ENCODE results near the gene TUBA1A. TPM values are rescaled to one million over a fixed set of nuclear protein-coding genes. Genes with fewer than 3 reads are reported as not detected.

Gene TUBA1A
- polyA plus RNA-seq (ENCODE audit: insufficient read depth in 1 of 5, insufficient read length in 5 of 5, low replicate concordance in 1 of 5), result 100 to 1,000 TPM; 446 to 619 (median 564) TPM
- long read RNA-seq, donor 1, transcript TUBA1A-201 (4 exons, 1,887 nt), result minor isoform, 6 of 399 reads
- long read RNA-seq, donor 1, transcript TUBA1A-206 (2 exons, 696 nt), result minor isoform, 7 of 399 reads
- long read RNA-seq, donor 1, transcript TUBA1A-202 (4 exons, 1,915 nt), result major isoform, 337 of 399 reads
- long read RNA-seq, donor 1, transcript TUBA1A-207 (3 exons, 1,384 nt), result minor isoform, 28 of 399 reads
- long read RNA-seq, donor 1, partial matches to known transcripts, result 8 of 399 reads
- long read RNA-seq, donor 1, other reads (novel, unspliced or antisense), result 6 of 399 reads
- long read RNA-seq, donor 2, transcript TUBA1A-202 (4 exons, 1,915 nt), result major isoform, 279 of 316 reads
- long read RNA-seq, donor 2, transcript TUBA1A-205 (3 exons, 673 nt), result minor isoform, 5 of 316 reads
- long read RNA-seq, donor 2, transcript TUBA1A-207 (3 exons, 1,384 nt), result minor isoform, 24 of 316 reads
- long read RNA-seq, donor 2, partial matches to known transcripts, result 0 of 316 reads
- long read RNA-seq, donor 2, other reads (novel, unspliced or antisense), result 0 of 316 reads
- long read RNA-seq, donor 3, transcript TUBA1A-207 (3 exons, 1,384 nt), result minor isoform, 9 of 316 reads
- long read RNA-seq, donor 3, transcript TUBA1A-205 (3 exons, 673 nt), result minor isoform, 9 of 316 reads
- long read RNA-seq, donor 3, transcript TUBA1A-202 (4 exons, 1,915 nt), result major isoform, 288 of 316 reads
- long read RNA-seq, donor 3, partial matches to known transcripts, result 0 of 316 reads
- long read RNA-seq, donor 3, other reads (novel, unspliced or antisense), result 0 of 316 reads
- long read RNA-seq, donor 4, transcript TUBA1A-207 (3 exons, 1,384 nt), result minor isoform, 16 of 205 reads
- long read RNA-seq, donor 4, transcript TUBA1A-202 (4 exons, 1,915 nt), result major isoform, 175 of 205 reads
- long read RNA-seq, donor 4, transcript TUBA1A-205 (3 exons, 673 nt), result minor isoform, 7 of 205 reads
- long read RNA-seq, donor 4, partial matches to known transcripts, result 0 of 205 reads
- long read RNA-seq, donor 4, other reads (novel, unspliced or antisense), result 0 of 205 reads
- long read RNA-seq, donor 5, transcript TUBA1A-207 (3 exons, 1,384 nt), result minor isoform, 44 of 532 reads
- long read RNA-seq, donor 5, transcript TUBA1A-206 (2 exons, 696 nt), result minor isoform, 11 of 532 reads
- long read RNA-seq, donor 5, transcript TUBA1A-202 (4 exons, 1,915 nt), result major isoform, 454 of 532 reads
- long read RNA-seq, donor 5, transcript TUBA1A-203 (3 exons, 984 nt), result minor isoform, 6 of 532 reads
- long read RNA-seq, donor 5, partial matches to known transcripts, result 5 of 532 reads
- long read RNA-seq, donor 5, other reads (novel, unspliced or antisense), result 0 of 532 reads
- long read RNA-seq, donor 6, transcript TUBA1A-207 (3 exons, 1,384 nt), result minor isoform, 31 of 442 reads
- long read RNA-seq, donor 6, transcript TUBA1A-205 (3 exons, 673 nt), result minor isoform, 7 of 442 reads
- long read RNA-seq, donor 6, transcript TUBA1A-206 (2 exons, 696 nt), result minor isoform, 6 of 442 reads
- long read RNA-seq, donor 6, transcript TUBA1A-202 (4 exons, 1,915 nt), result major isoform, 391 of 442 reads
- long read RNA-seq, donor 6, partial matches to known transcripts, result 0 of 442 reads
- long read RNA-seq, donor 6, other reads (novel, unspliced or antisense), result 0 of 442 reads
- long read RNA-seq, donor 7, transcript TUBA1A-207 (3 exons, 1,384 nt), result minor isoform, 7 of 150 reads
- long read RNA-seq, donor 7, transcript TUBA1A-201 (4 exons, 1,887 nt), result minor isoform, 6 of 150 reads
- long read RNA-seq, donor 7, transcript TUBA1A-202 (4 exons, 1,915 nt), result major isoform, 130 of 150 reads
- long read RNA-seq, donor 7, partial matches to known transcripts, result 0 of 150 reads
- long read RNA-seq, donor 7, other reads (novel, unspliced or antisense), result 0 of 150 reads
- long read RNA-seq, donor 8, transcript TUBA1A-207 (3 exons, 1,384 nt), result minor isoform, 11 of 406 reads
- long read RNA-seq, donor 8, transcript TUBA1A-202 (4 exons, 1,915 nt), result major isoform, 159 of 406 reads
- long read RNA-seq, donor 8, transcript TUBA1A-206 (2 exons, 696 nt), result minor isoform, 6 of 406 reads
- long read RNA-seq, donor 8, partial matches to known transcripts, result 226 of 406 reads
- long read RNA-seq, donor 8, other reads (novel, unspliced or antisense), result 0 of 406 reads

- peak; percentile 96 to 98 for DNase-seq
Observed at GRCh38 chr12:49188916-49189367, at the start of gene TUBA1A. TUBA1A (minus strand) TSS chr12:49189080; CDS start chr12:49188979, 101 bp downstream.

DNA sequence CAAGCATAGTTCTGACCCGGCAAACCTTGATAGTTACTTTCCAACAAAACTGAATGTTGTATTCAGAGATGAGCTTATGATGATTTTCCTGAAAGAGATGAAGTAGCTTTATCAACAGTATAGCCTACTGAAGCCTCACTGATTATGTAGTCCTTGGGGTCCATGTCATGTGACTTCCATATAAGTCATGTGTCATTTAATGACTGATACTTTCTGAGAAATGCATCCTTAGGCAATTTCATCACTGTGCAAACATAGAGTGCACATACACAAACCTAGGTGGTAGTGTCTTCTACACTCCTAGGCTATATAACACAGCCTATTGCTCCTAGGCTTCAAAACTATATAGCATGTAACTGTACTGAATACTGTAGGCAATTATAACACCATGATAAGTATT lies 47.5 kb upstream of the TUBA1A start:
- no peak for DNase-seq

- DNase-seq, result no peak
Observed at GRCh38 chr12:49233842-49234526, 45.1 kb upstream of the TUBA1A start.

- DNase-seq, result peak; percentile 52 to 66
Observed at GRCh38 chr12:49232940-49233841, 44.3 kb upstream of the TUBA1A start.

GRCh38 chr12:49231878-49232655 lies 43.2 kb upstream of the TUBA1A start:
- DNase-seq, result no peak

DNA sequence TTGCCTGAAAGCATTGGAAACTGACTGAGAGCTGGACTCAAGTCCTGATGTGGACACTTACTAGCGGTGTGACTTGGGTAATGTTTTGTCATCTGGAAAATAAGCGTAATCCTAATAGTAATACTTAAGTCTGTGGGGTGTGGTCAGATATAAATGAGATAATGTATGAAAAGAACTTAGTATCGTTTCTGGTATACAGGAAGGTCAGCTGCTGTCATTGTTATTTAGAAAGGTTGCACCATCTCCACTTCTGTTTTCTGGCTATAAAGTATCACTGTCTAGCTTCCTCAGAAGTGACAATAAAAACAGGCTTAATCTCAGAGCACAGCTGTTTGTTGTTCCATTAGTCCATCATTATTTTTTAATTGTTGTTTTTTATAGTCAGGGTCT lies 41.9 kb upstream of the TUBA1A start:
- DNase-seq, result no peak

DNA sequence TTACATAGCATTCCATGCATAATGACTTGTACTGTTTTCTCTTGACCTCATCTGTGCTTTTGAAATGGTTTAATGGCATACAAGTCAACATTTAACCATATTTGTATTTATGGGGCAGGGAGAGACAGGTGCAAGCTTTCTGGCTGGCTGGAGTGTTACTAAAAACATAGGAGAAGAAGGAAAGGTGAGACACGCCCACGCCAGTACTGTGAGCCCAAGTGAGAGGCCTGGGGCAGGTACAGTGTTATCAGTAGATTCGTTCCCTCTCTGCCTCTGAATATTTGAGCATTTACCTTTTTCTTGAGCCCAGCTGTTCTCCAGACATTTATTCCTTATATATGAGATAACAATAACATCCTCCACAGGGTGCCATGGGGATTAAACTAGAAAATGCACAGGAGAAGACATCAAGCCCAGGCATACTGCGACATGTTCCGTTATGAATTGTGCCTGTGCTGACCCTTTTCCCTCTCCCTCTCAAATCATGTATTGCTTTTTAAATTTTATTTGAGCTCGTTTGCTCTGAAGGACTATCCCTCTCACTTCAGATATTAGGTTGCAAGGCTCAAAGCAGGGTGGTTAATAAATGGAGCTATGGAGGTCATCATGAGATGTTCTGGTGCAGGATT lies 41.4 kb upstream of the TUBA1A start:
- DNase-seq, result no peak

DNA sequence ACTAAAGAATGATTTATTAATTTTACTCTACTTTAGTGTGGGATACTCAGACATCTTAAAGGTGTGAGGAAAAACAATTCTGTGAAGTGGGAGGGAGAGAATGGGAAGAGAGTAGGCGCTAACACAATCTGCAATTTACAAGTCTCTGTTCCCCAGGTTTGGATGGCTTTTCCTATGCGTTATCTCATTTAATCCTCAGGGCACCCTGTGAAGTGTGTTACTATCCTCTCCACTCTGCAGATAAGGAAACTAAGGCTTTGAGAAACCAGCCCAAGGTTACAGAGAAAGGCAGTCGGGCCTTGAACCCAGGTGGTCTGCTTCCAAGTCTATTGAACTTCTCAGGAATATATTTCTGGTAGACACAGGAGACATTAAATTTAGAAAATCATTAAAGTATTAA lies 39.8 kb upstream of the TUBA1A start:
- DNase-seq, result no peak

GRCh38 chr12:49227713-49228112 lies 38.8 kb upstream of the TUBA1A start:
- no peak for DNase-seq

DNA sequence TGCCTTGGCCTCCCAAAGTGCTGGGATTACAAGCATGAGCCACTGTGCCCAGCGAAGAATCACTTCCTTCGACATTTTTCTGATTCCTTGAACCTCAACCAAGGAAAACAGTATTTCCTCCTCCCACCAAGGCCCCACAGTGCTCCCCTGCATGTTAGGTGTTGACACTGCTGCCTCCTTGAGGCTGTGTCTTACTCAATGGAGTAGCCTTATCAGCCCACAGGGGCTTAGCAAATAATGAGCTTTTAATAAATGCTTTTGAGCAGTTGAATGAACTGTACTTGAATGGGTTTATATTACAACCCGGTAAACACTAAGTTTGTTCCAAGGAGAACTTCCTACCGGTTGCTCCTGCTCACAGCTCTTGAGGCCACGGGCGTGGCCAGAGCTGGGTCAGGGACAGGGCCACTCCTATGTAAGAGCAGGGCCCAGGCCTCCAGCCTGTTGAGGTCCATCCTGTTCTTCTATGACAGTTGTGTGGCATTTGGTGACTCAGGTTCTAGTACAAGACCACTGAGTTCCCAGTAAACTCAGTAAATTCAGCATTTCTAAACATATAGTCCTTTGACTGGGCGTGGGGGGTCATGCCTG lies 36.8 kb upstream of the TUBA1A start:
- peak in 1 of 2 donors; percentile 60 for DNase-seq

DNA sequence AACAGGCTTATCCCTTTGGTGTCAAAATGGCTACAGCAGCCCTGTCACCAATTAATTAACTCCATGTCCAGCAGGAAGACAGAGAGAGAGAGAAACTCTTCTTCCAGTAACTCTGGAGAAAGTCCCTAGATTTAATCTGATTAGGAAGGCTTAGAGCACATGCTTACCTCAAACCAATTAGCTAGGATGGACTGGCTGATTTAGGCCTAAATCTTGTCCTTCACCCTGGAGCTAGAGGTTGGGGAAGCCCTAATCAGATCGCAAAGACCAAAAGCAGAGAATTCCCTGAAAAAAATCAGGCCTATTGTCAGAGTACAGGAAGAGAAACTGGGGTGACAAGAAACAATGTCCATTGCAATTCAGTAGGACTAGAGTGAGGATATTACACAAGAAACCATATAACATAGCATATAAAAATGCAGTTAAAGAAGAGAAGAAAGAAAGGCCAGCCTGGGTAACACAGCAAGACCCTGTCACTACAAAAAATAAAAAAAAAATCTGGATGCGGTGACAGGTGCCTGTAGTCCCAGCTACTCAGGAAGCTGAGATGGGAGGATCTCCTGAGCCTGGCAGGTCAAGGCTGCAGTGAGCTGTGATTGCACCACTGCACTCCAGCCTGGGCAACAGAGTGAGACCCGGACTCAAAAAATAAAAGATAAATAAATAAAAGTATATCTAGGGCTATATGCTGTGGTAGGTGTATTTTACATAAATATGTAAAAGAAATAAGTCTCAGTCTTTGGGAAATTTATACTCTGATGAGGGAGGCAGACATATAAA lies 34.9 kb upstream of the TUBA1A start:
- no peak for DNase-seq

GRCh38 chr12:49223122-49223521 lies 34.2 kb upstream of the TUBA1A start:
- DNase-seq, result no peak

DNA sequence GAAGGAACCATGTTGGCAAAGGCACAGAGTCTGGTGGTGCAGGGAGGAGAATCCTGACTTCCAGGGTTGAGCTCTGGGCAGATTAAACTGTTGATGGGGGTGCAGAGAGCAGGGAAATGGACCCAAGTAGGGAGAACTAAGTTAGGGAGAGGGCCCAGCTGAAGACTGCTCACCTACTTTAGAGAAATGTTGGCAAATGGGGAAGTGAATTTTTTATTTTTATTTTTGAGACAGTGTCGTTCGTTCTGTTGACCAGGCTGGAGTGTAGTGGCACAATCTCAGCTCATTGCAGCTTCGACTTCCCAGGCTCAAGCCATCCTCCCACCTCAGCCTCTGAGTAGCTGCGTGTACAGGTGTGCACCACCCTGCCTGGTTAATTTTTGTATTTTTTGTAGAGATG lies 32.1 kb upstream of the TUBA1A start:
- DNase-seq, result no peak

DNA sequence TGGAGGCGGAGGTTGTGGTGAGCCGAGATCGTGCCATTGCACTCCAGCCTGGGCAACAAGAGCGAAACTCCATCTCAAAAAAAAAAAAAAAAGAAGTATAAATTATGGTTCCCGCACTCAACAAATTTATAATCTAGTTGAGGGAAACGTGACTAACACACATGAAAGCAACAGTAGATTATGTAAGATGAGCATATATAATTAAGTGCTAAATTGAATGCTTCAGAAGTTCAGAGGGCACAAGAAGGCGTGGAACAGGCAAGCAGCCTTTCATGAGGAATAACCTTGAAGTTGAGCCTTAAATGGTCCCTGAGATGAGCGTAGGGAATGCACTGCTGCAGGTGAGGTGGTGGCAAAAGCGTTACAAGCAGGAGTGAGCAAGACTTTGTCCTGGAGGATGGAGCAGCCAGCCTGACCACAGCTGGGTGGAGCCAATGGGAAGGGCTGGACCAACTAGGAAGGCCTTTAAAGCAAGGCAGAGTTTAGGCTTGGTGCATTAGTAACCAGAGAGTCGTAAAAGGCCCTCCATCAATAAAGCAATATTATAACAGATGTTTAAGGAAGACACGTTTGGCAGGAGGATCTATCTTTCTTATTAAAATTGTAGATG lies 30.6 kb upstream of the TUBA1A start:
- DNase-seq, result no peak

DNA sequence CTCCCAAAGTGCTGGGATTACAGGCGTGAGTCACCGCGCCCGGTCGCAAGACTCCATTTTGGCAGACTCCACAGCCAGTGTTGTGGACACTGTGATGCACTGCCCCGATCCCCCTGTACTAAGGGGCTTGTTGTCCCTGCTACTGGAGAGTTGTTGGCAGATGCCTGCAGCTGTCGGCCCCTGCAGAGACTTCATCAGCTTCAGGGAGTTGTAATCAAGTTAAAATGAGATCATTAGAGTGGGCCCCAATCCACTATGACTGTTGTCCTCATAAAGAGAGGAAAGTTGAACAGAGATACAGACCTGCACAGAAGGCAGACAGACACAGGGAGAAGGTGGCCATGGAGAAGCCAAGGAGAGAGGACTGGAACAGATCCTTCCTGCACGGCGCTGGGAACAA lies 23.7 kb upstream of the TUBA1A start:
- no peak for DNase-seq

All from right lung (tissue), 10 donors.